GM12873 (cell line): ENCODE data around the gene WDR48.

Source experiments
- TF ChIP-seq, protein P1 (sequence below): IDR thresholded peaks from 2 replicates; pipeline ENCODE4 v1.5.1; 2012; ENCODE audit warnings: low read depth, mild to moderate bottlenecking, moderate library complexity, low read length, control low read depth; ENCODE audit not compliant: insufficient read depth; ENCODE audit errors: missing control alignments

Gene WDR48

DNA sequence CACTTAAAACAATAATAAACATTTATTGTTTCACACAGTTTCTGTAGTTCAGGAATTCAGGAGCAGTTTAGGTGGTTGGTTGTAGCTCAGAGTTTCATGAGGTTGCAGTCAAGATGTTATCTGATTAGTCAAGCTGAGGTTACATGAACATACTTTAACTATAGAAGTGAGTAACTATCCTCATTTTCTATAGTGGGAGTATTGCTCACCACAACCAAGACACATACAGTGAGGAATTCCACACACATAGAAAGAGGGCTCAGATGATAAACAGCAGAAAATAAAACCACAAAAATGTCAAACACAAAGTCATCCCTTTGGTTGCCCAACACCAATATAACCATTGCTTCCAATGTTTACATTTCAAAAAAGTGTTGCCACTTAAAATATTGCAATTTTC lies 13.7 kb upstream of the WDR48 start:
- TF ChIP-seq, protein P1, sequence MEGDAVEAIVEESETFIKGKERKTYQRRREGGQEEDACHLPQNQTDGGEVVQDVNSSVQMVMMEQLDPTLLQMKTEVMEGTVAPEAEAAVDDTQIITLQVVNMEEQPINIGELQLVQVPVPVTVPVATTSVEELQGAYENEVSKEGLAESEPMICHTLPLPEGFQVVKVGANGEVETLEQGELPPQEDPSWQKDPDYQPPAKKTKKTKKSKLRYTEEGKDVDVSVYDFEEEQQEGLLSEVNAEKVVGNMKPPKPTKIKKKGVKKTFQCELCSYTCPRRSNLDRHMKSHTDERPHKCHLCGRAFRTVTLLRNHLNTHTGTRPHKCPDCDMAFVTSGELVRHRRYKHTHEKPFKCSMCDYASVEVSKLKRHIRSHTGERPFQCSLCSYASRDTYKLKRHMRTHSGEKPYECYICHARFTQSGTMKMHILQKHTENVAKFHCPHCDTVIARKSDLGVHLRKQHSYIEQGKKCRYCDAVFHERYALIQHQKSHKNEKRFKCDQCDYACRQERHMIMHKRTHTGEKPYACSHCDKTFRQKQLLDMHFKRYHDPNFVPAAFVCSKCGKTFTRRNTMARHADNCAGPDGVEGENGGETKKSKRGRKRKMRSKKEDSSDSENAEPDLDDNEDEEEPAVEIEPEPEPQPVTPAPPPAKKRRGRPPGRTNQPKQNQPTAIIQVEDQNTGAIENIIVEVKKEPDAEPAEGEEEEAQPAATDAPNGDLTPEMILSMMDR: no peak

DNA sequence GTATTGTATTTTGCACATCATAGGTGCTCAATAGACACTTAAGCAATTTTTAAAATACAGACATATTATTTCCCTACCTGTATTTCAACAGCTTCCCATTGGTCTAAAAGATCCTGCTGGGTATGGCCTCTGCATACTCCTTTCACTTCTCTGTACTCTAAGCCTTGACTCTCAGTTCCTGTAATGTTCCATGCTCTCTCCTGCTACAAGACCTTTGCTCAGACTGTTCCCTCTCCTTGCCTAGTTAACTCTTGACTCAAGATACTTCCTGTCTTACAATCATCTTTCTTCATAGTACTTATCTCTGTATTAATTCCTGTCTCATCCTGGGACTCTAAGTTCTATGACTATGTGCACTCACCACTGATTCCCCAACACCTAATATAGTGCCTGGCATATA lies 1.8 kb upstream of the WDR48 start:
- TF ChIP-seq, protein P1: no peak

DNA sequence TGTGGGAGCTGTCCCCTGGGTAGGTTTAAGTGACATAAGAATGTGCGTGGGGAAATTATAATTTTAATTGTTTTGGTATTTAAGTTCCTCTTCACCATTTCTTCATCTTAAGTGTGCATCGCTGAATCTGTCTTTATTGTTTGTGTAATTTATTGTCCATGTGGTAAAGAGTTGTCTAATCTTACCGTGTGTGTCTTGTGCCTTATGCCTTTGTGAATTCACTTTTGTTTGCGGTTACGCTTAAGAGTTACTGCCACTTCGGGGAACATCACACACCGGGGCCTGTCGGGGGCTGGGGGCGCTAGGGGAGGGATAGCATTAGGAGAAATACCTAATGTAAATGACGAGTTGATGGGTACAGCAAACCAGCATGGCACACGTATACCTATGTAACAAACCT lies 767 bp downstream of the WDR48 start:
- TF ChIP-seq, protein P1: no peak

DNA sequence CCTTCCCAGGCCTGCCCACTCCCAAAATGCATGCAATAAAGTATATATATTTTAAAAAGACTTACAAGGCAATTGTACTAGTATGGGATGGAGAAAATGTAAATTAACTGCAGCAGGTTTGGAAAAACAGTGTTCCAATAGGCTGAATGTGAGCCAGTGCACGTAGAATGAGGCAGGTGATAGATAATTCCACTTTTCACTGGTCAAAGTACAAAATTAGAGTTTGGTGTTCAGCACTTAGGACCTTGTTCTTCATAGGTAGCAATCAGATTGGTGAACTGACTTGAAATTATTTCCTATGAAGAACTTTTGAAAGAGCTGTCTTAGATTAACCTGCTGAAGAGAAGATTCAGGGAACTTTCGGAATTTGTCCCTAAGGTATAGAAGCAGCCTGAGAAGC lies 1.9 kb downstream of the WDR48 start:
- TF ChIP-seq, protein P1: no peak

DNA sequence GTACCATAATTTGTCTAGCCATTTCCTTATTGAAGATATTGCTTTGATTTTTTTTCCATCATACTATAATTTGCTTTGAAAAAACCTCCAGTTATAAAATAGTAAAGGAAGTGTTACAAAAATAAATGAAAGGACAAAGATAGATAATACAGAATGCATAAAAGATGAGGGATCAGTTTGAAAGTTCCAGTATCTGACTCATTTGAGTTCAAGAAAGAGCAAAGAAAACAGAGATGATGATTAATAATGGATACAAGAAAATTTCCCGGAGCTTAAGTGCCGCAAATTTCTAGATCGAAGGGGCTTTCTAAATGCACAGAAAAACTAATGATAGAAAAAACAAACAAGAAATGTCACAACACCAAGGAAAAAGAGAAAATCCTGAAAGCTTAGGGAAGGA lies 4.3 kb downstream of the WDR48 start:
- TF ChIP-seq, protein P1: no peak

DNA sequence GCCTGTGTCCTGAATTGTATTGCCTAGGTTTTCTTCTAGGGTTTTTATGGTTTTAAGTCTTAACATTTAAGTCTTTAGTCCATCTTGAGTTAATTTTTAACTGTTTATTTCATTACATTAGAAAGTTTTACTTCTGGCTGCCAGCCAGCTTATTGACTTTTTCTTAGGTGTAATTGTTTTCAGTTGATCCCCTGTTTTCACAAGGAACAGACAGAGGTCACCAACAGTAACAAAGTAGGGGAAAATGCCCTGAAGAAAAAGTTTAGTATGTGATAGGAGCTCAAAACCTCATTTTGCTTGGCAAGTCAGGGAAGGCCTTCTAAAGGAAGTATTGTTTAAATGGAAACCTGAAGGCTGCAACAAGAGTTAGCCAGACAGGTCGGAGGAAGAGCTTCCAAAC lies 10.4 kb downstream of the WDR48 start:
- TF ChIP-seq, protein P1: no peak

DNA sequence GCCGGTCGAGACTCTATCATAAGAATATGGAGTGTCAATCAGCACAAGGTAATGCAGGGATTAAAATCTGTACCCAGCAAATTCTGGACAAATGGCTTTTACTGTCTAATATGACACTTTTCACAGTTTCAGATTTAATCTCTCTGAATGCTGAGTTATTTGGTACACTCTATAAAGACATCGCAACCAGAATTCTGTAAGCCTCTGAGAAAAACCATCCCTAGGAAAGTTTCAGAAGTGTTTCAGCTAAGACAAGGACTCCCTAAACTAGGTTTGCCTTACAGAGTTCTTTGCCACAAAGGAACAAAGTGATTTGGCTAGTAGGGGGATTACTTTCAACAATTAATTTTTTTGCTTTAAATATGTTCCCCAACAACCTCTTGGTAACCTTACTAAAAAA lies 11.3 kb downstream of the WDR48 start:
- TF ChIP-seq, protein P1: no peak
